B cell (primary cell): ENCODE measurements around the gene MBD3L4.

ENCODE experiments used
- EZH2 ChIP-seq: IDR thresholded peaks from 2 replicates; pipeline ENCODE4 v1.6.1; 2012; ENCODE audit warnings: borderline replicate concordance, low read depth, mild to moderate bottlenecking, moderate library complexity, low read length; ENCODE audit not compliant: insufficient read depth, poor library complexity, severe bottlenecking
- TF ChIP-seq, protein P1 (sequence below): fragments of 200-600 bp; IDR thresholded peaks from one replicate; pipeline ENCODE4 v1.8.0; 2022; ENCODE audit warnings: antibody characterized with exemption, mild to moderate bottlenecking

DNA sequence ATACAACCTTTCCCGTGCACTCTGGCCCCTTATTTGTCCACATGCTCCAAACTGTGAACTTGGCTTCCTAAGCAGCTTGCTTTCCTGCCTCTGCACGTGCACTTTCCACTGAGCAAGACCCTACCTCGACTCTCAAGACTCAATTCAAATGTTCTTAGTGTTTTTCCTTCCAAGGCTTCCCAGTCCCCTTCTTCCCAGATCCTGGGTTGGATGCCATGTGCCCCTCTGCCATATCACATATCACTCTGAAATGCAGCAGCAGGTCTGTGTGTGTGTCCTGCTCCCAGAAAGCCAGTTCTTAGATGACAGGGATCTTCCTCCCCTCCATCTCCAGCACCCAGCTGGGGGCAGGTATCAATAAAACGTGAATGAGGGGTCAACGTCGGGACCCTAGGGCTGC is 32.6 kb upstream of the MBD3L4 start:
- no peak for TF ChIP-seq EZH2
- TF ChIP-seq, protein P1, sequence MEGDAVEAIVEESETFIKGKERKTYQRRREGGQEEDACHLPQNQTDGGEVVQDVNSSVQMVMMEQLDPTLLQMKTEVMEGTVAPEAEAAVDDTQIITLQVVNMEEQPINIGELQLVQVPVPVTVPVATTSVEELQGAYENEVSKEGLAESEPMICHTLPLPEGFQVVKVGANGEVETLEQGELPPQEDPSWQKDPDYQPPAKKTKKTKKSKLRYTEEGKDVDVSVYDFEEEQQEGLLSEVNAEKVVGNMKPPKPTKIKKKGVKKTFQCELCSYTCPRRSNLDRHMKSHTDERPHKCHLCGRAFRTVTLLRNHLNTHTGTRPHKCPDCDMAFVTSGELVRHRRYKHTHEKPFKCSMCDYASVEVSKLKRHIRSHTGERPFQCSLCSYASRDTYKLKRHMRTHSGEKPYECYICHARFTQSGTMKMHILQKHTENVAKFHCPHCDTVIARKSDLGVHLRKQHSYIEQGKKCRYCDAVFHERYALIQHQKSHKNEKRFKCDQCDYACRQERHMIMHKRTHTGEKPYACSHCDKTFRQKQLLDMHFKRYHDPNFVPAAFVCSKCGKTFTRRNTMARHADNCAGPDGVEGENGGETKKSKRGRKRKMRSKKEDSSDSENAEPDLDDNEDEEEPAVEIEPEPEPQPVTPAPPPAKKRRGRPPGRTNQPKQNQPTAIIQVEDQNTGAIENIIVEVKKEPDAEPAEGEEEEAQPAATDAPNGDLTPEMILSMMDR, result no peak
